ENCODE measurements around the gene CABLES1. TPM values are rescaled to one million over a fixed set of nuclear protein-coding genes. Genes with fewer than 3 reads are reported as not detected.

Gene CABLES1
- total RNA-seq, 2 experiments from 2014 or later, result 1.9 to 2.1 TPM

GRCh38 chr18:23171581-23172156, 36.4 kb downstream of the CABLES1 start:
- POLR2A ChIA-PET, result no interaction called here

DNA sequence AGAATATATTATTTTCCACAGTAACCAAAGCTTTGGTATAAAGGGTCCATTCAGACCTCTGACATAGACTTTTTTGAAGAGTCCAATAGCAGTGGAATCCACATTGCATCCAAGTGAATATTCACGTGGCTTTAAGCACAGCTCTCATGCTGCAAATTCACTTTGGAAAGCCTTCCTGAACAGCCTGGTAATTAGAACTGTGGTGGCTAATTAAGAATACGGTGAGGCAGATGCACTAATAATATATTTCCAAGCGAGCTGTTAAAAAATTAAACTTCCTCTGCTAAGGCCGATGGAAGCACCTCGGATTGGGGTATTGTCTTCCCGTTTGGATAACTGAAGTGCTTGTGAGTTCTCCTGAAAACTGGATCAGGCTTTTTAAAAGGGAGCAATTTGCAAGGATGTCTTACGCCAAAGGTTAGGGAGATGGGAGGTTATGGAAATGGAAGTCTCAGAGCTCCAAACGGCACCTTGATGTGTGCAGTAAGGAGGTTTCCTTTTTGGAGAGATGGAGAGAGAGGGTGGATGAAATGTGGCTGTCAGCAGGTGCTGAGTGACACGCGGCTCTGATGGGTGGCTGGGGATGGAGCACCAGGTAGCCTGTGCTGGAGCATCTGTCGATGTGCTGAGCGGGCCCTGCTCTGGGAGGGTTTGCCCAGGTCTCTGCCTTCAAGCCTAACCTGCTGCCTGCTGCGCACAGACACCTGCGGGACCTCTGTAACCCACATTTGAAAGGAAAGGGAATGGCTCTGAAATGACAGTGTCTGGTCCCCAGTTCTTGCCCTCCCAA, 37.5 kb downstream of the CABLES1 start:
- H3K4me3 Mint-ChIP-seq, result no peak overlapping the region
- POLR2A ChIA-PET, result no interaction called here
- H3K9me3 Mint-ChIP-seq, result no peaks in the 10 kb centered on the region
- H3K4me1 Mint-ChIP-seq, result no peaks in the 10 kb centered on the region
- CTCF ChIA-PET, result interaction anchor here (1.3 kb wide), 1 partner anchor 9 kb away, joined by 4 read pairs; no protein-coding TSS in a partner anchor
- DNase-seq, result no peak
- H3K36me3 Mint-ChIP-seq (ENCODE audit: low read depth), result no peaks in the 10 kb centered on the region
- peaks cover 4% of the 10 kb centered on the region for H3K27me3 Mint-ChIP-seq
- no peak overlapping the region for H3K27ac Mint-ChIP-seq

More at GRCh38 chr18:23171581-23172156, 36.4 kb downstream of the CABLES1 start:
- CTCF ChIA-PET, result no interaction called here
- H3K27me3 Mint-ChIP-seq, result peaks cover 4% of the 10 kb centered on the region
- H3K27ac Mint-ChIP-seq, result no peak overlapping the region
- DNase-seq, result no peak
- no peaks in the 10 kb centered on the region for H3K4me1 Mint-ChIP-seq
- no peak overlapping the region for H3K4me3 Mint-ChIP-seq
- no peaks in the 10 kb centered on the region for H3K36me3 Mint-ChIP-seq (ENCODE audit: low read depth)
- H3K9me3 Mint-ChIP-seq, result no peaks in the 10 kb centered on the region

DNA sequence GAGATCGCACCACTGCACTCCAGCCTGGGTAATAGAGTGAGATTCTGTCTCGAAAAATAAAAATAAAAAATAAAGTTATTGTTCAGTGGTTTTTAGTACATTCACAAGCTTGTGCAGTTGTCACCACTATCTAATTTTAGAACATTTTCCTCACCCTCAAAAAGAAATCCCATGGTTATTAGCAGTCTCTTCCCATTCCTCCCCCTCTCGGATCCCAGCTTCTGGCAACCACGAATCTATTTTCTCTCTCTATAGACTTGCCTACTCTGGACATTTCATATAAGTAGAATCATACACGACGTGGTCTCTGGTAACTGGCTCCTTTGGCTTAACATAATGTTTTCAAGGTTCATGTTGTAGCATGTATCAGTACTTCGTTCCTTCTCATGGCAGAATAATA, 38.6 kb downstream of the CABLES1 start:
- Mint-ChIP-seq H3K27me3 (peaks cover 4% of the 10 kb centered on the region), H3K27ac (no peak overlapping the region), H3K4me1 (no peaks in the 10 kb centered on the region), H3K4me3 (no peak overlapping the region), H3K9me3 (no peaks in the 10 kb centered on the region), H3K36me3 (ENCODE audit: low read depth) (no peaks in the 10 kb centered on the region)
- no peak for DNase-seq
- ChIA-PET POLR2A (no interaction called here), CTCF (interaction anchor here (0.5 kb wide), 1 partner anchor 17 kb away, joined by 3 read pairs; no protein-coding TSS in a partner anchor)

DNA sequence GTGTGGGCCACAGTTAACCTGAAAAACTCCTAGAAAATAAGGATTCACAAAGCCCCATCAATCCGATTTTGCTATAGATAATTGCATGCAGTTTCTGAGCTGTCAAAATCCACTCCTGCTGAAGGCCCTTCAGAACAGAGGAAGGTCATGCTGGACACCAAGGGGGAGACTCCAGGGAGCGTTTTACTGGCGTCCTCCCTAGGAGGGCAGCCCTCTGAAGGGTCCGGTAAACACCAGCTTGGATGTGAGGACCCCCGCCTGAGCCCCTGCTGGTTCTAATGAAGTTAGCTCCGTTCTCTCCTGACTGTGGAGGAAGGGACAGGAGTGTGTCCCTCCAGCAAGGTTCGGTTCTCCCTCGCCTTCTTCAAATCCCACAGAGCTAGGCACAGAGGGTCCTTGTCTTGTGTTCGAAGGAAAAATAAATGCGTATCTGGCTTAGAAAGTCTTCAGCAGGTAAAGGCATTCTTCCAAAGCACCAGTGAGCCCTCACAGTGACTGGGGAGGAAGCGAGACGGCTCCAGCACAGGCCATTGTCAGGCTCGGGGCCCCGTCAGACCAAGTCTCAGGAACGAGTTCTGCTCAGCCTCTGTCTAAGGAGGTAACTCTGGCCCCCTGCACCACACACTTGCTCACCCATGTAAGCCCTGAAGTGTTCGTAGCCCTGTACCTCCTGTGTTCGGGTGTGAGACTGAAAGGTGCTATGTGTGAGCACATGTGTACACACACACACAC, 41.6 kb downstream of the CABLES1 start:
- no peak for DNase-seq
- H3K27me3 Mint-ChIP-seq, result peaks cover 4% of the 10 kb centered on the region
- H3K27ac Mint-ChIP-seq, result no peak overlapping the region
- no peak overlapping the region for H3K4me3 Mint-ChIP-seq
- ChIA-PET CTCF (interaction anchor here (0.6 kb wide), 1 partner anchor 100 kb away, joined by 3 read pairs; no protein-coding TSS in a partner anchor), POLR2A (no interaction called here)
- H3K9me3 Mint-ChIP-seq, result no peaks in the 10 kb centered on the region
- H3K4me1 Mint-ChIP-seq, result peaks cover 8% of the 10 kb centered on the region
- H3K36me3 Mint-ChIP-seq (ENCODE audit: low read depth), result no peaks in the 10 kb centered on the region

DNA sequence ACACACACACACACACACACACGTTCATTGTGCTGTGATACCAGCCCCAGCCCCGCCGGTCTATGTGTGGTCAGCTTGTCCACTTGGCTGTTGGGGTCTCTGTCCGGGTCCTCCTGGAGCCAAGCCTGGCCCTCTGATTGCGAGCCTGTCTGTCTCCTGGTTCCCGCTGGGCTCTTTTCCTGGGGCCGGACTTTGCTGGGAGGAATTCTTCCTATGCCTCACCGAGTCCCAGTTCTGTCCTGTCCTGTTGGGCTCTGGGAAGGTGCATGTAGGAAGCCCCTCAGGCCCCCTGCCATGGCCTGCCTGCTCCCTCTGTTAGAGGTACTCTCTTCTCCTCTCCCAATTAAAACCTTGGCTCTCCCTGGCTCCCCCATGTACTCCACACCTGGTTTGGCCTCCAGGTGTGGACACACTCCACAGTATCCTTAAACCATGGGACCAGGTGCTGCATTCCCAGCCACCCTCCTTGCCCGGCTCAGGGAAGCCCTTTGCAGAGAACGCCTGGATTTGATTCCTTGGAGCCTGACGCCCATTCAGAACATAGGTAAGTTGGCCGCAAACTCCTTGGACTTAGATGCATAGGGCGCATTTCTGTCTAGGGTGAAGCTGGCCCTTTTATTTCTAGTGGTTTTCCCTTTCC, 42.3 kb downstream of the CABLES1 start:
- Mint-ChIP-seq H3K9me3 (no peaks in the 10 kb centered on the region), H3K4me1 (peaks cover 8% of the 10 kb centered on the region), H3K27ac (no peak overlapping the region), H3K4me3 (no peak overlapping the region), H3K27me3 (peaks cover 4% of the 10 kb centered on the region), H3K36me3 (ENCODE audit: low read depth) (no peaks in the 10 kb centered on the region)
- no peak for DNase-seq
- ChIA-PET POLR2A (no interaction called here), CTCF (interaction anchor here (0.6 kb wide), 1 partner anchor 101 kb away, joined by 3 read pairs; no protein-coding TSS in a partner anchor)

GRCh38 chr18:23178201-23178600, 42.9 kb downstream of the CABLES1 start:
- Mint-ChIP-seq H3K27me3 (no peaks in the 10 kb centered on the region), H3K27ac (no peak overlapping the region), H3K36me3 (ENCODE audit: low read depth) (no peaks in the 10 kb centered on the region), H3K9me3 (no peaks in the 10 kb centered on the region), H3K4me1 (peaks cover 8% of the 10 kb centered on the region), H3K4me3 (no peak overlapping the region)
- no peak for DNase-seq
- CTCF ChIA-PET, result no interaction called here
- POLR2A ChIA-PET, result no interaction called here

DNA sequence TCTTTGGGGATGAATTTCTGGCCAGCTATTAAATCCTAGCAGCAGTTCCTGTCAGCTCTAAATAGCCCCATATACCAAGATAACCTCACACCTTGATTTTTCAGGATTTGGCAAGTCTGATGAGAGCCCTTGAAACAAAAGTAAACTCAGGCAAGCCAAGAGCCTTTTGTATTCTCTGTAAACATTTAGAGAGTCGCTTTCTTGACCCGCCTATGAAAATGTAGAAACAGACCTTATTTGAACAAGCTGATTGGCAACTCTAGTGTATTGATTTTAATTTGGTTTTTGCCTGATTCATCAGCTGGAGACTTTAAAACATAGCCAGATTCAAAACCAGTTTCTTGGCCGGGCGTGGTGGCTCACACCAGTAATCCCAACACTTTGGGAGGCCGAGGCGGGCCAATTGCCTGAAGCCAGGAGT, 43.4 kb downstream of the CABLES1 start:
- no peak overlapping the region for H3K4me3 Mint-ChIP-seq
- no peaks in the 10 kb centered on the region for H3K9me3 Mint-ChIP-seq
- POLR2A ChIA-PET, result no interaction called here
- H3K27ac Mint-ChIP-seq, result no peak overlapping the region
- CTCF ChIA-PET, result interaction anchor here (0.6 kb wide), 2 partner anchors 33 to 1459 kb away, joined by 3 read pairs; no protein-coding TSS in a partner anchor
- H3K36me3 Mint-ChIP-seq (ENCODE audit: low read depth), result no peaks in the 10 kb centered on the region
- no peaks in the 10 kb centered on the region for H3K27me3 Mint-ChIP-seq
- DNase-seq, result no peak
- H3K4me1 Mint-ChIP-seq, result peaks cover 8% of the 10 kb centered on the region

DNA sequence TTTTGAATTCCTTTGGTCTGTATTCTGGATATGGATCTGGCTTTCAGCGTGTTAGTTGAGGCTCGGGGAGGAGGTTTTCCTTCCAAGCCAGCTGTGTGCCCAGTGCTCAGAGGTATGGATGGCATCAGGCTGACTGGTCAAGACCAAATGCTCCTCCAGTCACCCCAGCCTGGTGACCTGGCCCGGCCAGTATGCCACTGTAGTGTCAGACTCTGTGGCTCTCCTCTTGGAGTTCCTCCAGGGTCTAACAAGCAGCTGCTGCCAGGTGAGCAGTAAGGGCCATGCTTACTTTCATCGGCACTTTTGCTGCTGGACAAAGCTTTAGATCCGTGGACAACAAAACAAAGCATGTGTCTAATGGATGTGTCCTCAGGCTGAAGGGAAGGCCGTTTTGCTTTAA, 44.1 kb downstream of the CABLES1 start:
- Mint-ChIP-seq H3K36me3 (ENCODE audit: low read depth) (no peaks in the 10 kb centered on the region), H3K27ac (no peak overlapping the region), H3K27me3 (no peaks in the 10 kb centered on the region), H3K4me1 (peaks cover 8% of the 10 kb centered on the region), H3K9me3 (no peaks in the 10 kb centered on the region), H3K4me3 (no peak overlapping the region)
- ChIA-PET CTCF (interaction anchor here (0.6 to 1.1 kb wide), 2 partner anchors 175 to 1460 kb away, joined by 3 read pairs; no protein-coding TSS in a partner anchor), POLR2A (no interaction called here)
- no peak for DNase-seq

GRCh38 chr18:23181547-23181946, 46.3 kb downstream of the CABLES1 start:
- ChIA-PET POLR2A (no interaction called here), CTCF (interaction anchor here (0.6 to 1.6 kb wide), 5 partner anchors 9 to 177 kb away, joined by 3 to 4 read pairs (median 3); no protein-coding TSS in a partner anchor)
- H3K27ac Mint-ChIP-seq, result no peak overlapping the region
- H3K4me3 Mint-ChIP-seq, result no peak overlapping the region
- DNase-seq, result no peak
- peaks cover 8% of the 10 kb centered on the region for H3K4me1 Mint-ChIP-seq
- no peaks in the 10 kb centered on the region for H3K36me3 Mint-ChIP-seq (ENCODE audit: low read depth)
- no peaks in the 10 kb centered on the region for H3K27me3 Mint-ChIP-seq
- H3K9me3 Mint-ChIP-seq, result no peaks in the 10 kb centered on the region

- no peak for DNase-seq
- Mint-ChIP-seq H3K36me3 (ENCODE audit: low read depth) (no peaks in the 10 kb centered on the region), H3K27me3 (no peaks in the 10 kb centered on the region), H3K9me3 (no peaks in the 10 kb centered on the region), H3K4me1 (peaks cover 8% of the 10 kb centered on the region), H3K27ac (no peak overlapping the region), H3K4me3 (no peak overlapping the region)
- POLR2A ChIA-PET, result no interaction called here
- CTCF ChIA-PET, result interaction anchor here (0.9 to 1.6 kb wide), 3 partner anchors 12 to 78 kb away, joined by 3 to 4 read pairs (median 3); no protein-coding TSS in a partner anchor
Measured at GRCh38 chr18:23182606-23183005, 47.3 kb downstream of the CABLES1 start.

- Mint-ChIP-seq H3K4me3 (no peak overlapping the region), H3K27ac (no peak overlapping the region), H3K36me3 (ENCODE audit: low read depth) (no peaks in the 10 kb centered on the region), H3K27me3 (no peaks in the 10 kb centered on the region), H3K4me1 (peaks cover 8% of the 10 kb centered on the region), H3K9me3 (no peaks in the 10 kb centered on the region)
- POLR2A ChIA-PET, result no interaction called here
- CTCF ChIA-PET, result interaction anchor here (1.1 kb wide), 1 partner anchor 13 kb away, joined by 4 read pairs; no protein-coding TSS in a partner anchor
- no peak for DNase-seq
Measured at GRCh38 chr18:23183411-23184150, 48.3 kb downstream of the CABLES1 start.

DNA sequence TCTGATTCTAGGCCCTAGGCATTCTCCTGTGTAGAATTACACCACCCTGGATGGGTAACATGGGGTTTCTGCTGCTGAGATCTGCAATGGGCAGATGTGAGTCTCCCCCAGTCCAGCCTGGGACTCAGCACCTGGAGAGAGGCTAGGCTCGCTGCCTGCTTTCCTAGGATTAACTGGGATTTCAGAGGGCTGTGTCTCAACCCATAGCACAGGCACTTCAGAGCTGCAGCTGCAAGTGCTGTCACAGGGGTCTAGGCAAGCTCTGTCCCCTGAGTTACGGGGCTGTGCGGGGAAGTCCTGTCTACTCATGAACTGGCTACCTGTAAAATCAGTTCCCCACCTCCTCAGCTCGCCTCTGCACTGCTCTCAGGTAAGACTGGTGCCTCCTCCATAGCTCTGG, 51.5 kb downstream of the CABLES1 start:
- no peaks in the 10 kb centered on the region for H3K9me3 Mint-ChIP-seq
- POLR2A ChIA-PET, result no interaction called here
- no peaks in the 10 kb centered on the region for H3K27me3 Mint-ChIP-seq

More for the DNA sequence above, 51.5 kb downstream of the CABLES1 start:
- H3K4me1 Mint-ChIP-seq, result peaks cover 5% of the 10 kb centered on the region
- H3K36me3 Mint-ChIP-seq (ENCODE audit: low read depth), result no peaks in the 10 kb centered on the region
- CTCF ChIA-PET, result interaction anchor here (0.7 to 1.0 kb wide), 2 partner anchors 14 to 146 kb away, joined by 3 read pairs; no protein-coding TSS in a partner anchor
- no peak overlapping the region for H3K4me3 Mint-ChIP-seq
- no peak overlapping the region for H3K27ac Mint-ChIP-seq
- DNase-seq, result no peak
